OCI-LY3 (cell line): ENCODE measurements around the gene BEGAIN.

Source experiments
- EZH2phosphoT487 ChIP-seq: fragments of 200-600 bp; shearing (Covaris generic); IDR thresholded peaks from 2 replicates; pipeline ENCODE4 v1.6.1; 2018; ENCODE audit warnings: antibody characterized with exemption, mixed run types, low read depth
- TF ChIP-seq, protein P1 (sequence below): fragments of 200-600, 300-600 bp; sonication (generic); IDR thresholded peaks from 2 replicates; pipeline ENCODE4 v1.5.1; 2014; ENCODE audit warnings: antibody characterized with exemption, low read length, low read depth

DNA sequence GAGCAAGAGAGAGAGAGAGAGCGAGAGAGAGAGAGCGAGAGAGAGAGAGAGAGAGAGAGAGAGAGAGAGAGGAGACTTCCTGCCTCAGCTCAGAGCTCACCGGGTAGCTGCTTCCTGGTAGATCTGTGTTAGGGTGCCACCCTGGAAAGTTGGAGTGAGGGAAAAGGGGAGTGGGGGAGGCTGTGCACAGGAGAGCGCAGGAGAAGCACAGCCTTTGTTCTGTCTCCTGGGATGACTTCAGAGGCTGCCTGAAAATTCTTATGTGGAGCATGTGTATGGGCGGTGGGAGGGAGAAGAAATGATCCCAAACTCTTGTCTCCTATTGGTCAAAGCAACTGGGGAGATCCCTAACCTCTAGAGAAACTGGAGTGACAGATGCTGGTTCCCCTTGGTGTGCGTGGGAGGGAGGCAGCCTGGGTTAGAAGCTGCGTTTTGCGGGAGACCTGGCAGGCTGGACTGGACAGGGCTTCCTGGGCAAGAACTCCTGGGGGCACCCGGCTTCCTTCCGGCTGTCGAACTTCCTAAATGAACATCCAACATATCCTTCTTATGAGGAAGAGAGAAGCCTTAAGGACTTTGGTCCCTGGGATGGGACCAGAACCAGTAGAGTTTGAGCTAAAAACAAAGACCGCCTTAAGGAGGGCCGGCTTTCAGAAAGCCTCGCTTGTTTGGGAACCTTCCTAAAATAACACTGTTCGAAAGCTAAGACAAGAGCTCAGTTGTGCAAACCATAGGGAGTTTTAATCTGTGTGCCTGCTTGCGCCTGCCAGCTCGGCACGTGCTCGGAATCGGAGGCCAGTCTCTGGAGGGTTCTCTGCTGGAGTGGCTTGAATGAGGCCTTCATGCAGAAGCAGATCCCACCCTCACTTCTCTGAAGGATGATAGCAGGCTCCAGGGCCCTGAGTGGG lies 30.4 kb upstream of the BEGAIN start:
- TF ChIP-seq, protein P1, sequence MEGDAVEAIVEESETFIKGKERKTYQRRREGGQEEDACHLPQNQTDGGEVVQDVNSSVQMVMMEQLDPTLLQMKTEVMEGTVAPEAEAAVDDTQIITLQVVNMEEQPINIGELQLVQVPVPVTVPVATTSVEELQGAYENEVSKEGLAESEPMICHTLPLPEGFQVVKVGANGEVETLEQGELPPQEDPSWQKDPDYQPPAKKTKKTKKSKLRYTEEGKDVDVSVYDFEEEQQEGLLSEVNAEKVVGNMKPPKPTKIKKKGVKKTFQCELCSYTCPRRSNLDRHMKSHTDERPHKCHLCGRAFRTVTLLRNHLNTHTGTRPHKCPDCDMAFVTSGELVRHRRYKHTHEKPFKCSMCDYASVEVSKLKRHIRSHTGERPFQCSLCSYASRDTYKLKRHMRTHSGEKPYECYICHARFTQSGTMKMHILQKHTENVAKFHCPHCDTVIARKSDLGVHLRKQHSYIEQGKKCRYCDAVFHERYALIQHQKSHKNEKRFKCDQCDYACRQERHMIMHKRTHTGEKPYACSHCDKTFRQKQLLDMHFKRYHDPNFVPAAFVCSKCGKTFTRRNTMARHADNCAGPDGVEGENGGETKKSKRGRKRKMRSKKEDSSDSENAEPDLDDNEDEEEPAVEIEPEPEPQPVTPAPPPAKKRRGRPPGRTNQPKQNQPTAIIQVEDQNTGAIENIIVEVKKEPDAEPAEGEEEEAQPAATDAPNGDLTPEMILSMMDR, result no peak
- TF ChIP-seq EZH2phosphoT487, result no peak
